ENCODE data around the gene TM9SF2.
"Not testable (repeated sequence)": the region's sequence is repeated elsewhere in the genome, so short reads cannot be mapped to it uniquely, and the experiment has no call there.

TM9SF2 gene
- total RNA-seq = 67.2 to 268 (median 194) reads per million in 9 experiments

GRCh38 chr13:99501184-99501847 is at the start of gene TM9SF2:
TSS of gene TM9SF2 (plus strand) at chr13:99501472. CDS start at chr13:99501607, 135 bp downstream.
- ATAC-seq (replicated peaks) = peak; percentile 54
- Mint-ChIP-seq H3K4me3 (peak within 1 kb of the TSS; percentile 95 to 98), H3K4me1 (ENCODE audit: low read depth in 2 of 2) (peaks cover 47 to 71% of the 10 kb centered on the region in 2 donors)

GRCh38 chr13:99454518-99455183 is 46.6 kb upstream of the TM9SF2 start:
- Mint-ChIP-seq H3K9me3 (peaks cover 0 to 5% of the 10 kb centered on the region in 2 donors), H3K4me3 (no peak overlapping the region), H3K27me3 (peaks cover 32 to 56% of the 10 kb centered on the region in 2 donors), H3K36me3 (ENCODE audit: insufficient read depth) (no peaks in the 10 kb centered on the region), H3K27ac (no peak overlapping the region), H3K4me1 (ENCODE audit: low read depth in 2 of 2) (no peaks in the 10 kb centered on the region)
- no peak for DNase-seq
- ATAC-seq (replicated peaks) = no peak

More at GRCh38 chr13:99501184-99501847, at the start of gene TM9SF2:
- Mint-ChIP-seq H3K9me3 (no peaks in the 10 kb centered on the region), H3K36me3 (ENCODE audit: insufficient read depth) (peaks cover 40% of the 10 kb centered on the region), H3K27me3 (no peaks in the 10 kb centered on the region), H3K27ac (peak within 1 kb of the TSS; percentile 97 to 99)
- peak; percentile 96 to 97 (median 96) for DNase-seq

- peaks cover 0 to 11% of the 10 kb centered on the region in 2 donors for H3K27me3 Mint-ChIP-seq
- no peak overlapping the region for H3K27ac Mint-ChIP-seq
- H3K4me1 Mint-ChIP-seq (ENCODE audit: low read depth in 2 of 2) = peaks cover 2 to 4% of the 10 kb centered on the region in 2 donors
- DNase-seq (no peak), ATAC-seq (replicated peaks) (no peak)
- H3K9me3 Mint-ChIP-seq = peaks cover 0 to 5% of the 10 kb centered on the region in 2 donors
- H3K36me3 Mint-ChIP-seq (ENCODE audit: insufficient read depth) = no peaks in the 10 kb centered on the region
- H3K4me3 Mint-ChIP-seq = no peak overlapping the region
These were observed 42.0 kb upstream of the TM9SF2 start for GRCh38 chr13:99459099-99459850.

GRCh38 chr13:99460802-99461201 is 40.5 kb upstream of the TM9SF2 start:
- H3K27ac Mint-ChIP-seq; H3K36me3 Mint-ChIP-seq (ENCODE audit: insufficient read depth); H3K4me3 Mint-ChIP-seq: not testable (repeated sequence)

GRCh38 chr13:99463646-99464397 is 37.5 kb upstream of the TM9SF2 start:
- H3K27me3 Mint-ChIP-seq = peaks cover 0 to 5% of the 10 kb centered on the region in 2 donors
- peak overlapping the region in 1 of 2 donors; percentile 94 for H3K27ac Mint-ChIP-seq
- peak overlapping the region; percentile 38 to 42 for H3K4me3 Mint-ChIP-seq
- peaks cover 9 to 10% of the 10 kb centered on the region in 2 donors for H3K4me1 Mint-ChIP-seq (ENCODE audit: low read depth in 2 of 2)
- ATAC-seq (replicated peaks) (no peak), DNase-seq (no peak)
- no peaks in the 10 kb centered on the region for H3K9me3 Mint-ChIP-seq
- no peaks in the 10 kb centered on the region for H3K36me3 Mint-ChIP-seq (ENCODE audit: insufficient read depth)

More at GRCh38 chr13:99460802-99461201, 40.5 kb upstream of the TM9SF2 start:
- not testable (repeated sequence) for DNase-seq; ATAC-seq (replicated peaks); H3K4me1 Mint-ChIP-seq (ENCODE audit: low read depth in 2 of 2); H3K9me3 Mint-ChIP-seq; H3K27me3 Mint-ChIP-seq

GRCh38 chr13:99464441-99464949 is 36.8 kb upstream of the TM9SF2 start:
- Mint-ChIP-seq H3K27me3 (peaks cover 6 to 11% of the 10 kb centered on the region in 2 donors), H3K36me3 (ENCODE audit: insufficient read depth) (no peaks in the 10 kb centered on the region), H3K27ac (peak overlapping the region; percentile 77 to 94), H3K9me3 (no peaks in the 10 kb centered on the region), H3K4me3 (peak overlapping the region; percentile 38 to 42), H3K4me1 (ENCODE audit: low read depth in 2 of 2) (peaks cover 9 to 10% of the 10 kb centered on the region in 2 donors)
- DNase-seq = peak in 1 of 3 experiments; percentile 2
- peak; percentile 37 for ATAC-seq (replicated peaks)

GRCh38 chr13:99465454-99465853 is 35.8 kb upstream of the TM9SF2 start:
- peak overlapping the region in 1 of 2 donors; percentile 94 for H3K27ac Mint-ChIP-seq
- DNase-seq (no peak), ATAC-seq (replicated peaks) (no peak)
- peak overlapping the region in 1 of 2 donors; percentile 42 for H3K4me3 Mint-ChIP-seq
- H3K36me3 Mint-ChIP-seq (ENCODE audit: insufficient read depth) = no peaks in the 10 kb centered on the region
- peaks cover 9 to 10% of the 10 kb centered on the region in 2 donors for H3K4me1 Mint-ChIP-seq (ENCODE audit: low read depth in 2 of 2)
- H3K9me3 Mint-ChIP-seq = no peaks in the 10 kb centered on the region
- peaks cover 7 to 21% of the 10 kb centered on the region in 2 donors for H3K27me3 Mint-ChIP-seq

- Mint-ChIP-seq H3K36me3 (ENCODE audit: insufficient read depth) (no peaks in the 10 kb centered on the region), H3K27ac (no peak overlapping the region), H3K4me1 (ENCODE audit: low read depth in 2 of 2) (peaks cover 9 to 10% of the 10 kb centered on the region in 2 donors), H3K9me3 (no peaks in the 10 kb centered on the region), H3K4me3 (no peak overlapping the region), H3K27me3 (peaks cover 14 to 21% of the 10 kb centered on the region in 2 donors)
- no peak for ATAC-seq (replicated peaks)
- no peak for DNase-seq
These were observed 33.5 kb upstream of the TM9SF2 start for GRCh38 chr13:99467764-99468163.

GRCh38 chr13:99469041-99469440 is 32.2 kb upstream of the TM9SF2 start:
- Mint-ChIP-seq H3K27me3 (peaks cover 14 to 21% of the 10 kb centered on the region in 2 donors), H3K4me3 (no peak overlapping the region), H3K4me1 (ENCODE audit: low read depth in 2 of 2) (peaks cover 7 to 9% of the 10 kb centered on the region in 2 donors), H3K36me3 (ENCODE audit: insufficient read depth) (no peaks in the 10 kb centered on the region), H3K27ac (no peak overlapping the region), H3K9me3 (no peaks in the 10 kb centered on the region)
- DNase-seq = no peak
- ATAC-seq (replicated peaks) = no peak

- Mint-ChIP-seq H3K36me3 (ENCODE audit: insufficient read depth) (no peaks in the 10 kb centered on the region), H3K27ac (no peak overlapping the region), H3K4me1 (ENCODE audit: low read depth in 2 of 2) (no peaks in the 10 kb centered on the region), H3K27me3 (peaks cover 14 to 21% of the 10 kb centered on the region in 2 donors), H3K9me3 (no peaks in the 10 kb centered on the region), H3K4me3 (no peak overlapping the region)
- ATAC-seq (replicated peaks) = no peak
- no peak for DNase-seq
These were observed 31.2 kb upstream of the TM9SF2 start for GRCh38 chr13:99470027-99470426.

- Mint-ChIP-seq H3K9me3 (no peaks in the 10 kb centered on the region), H3K36me3 (ENCODE audit: insufficient read depth) (no peaks in the 10 kb centered on the region), H3K27ac (peak overlapping the region in 1 of 2 donors; percentile 74), H3K4me1 (ENCODE audit: low read depth in 2 of 2) (no peaks in the 10 kb centered on the region), H3K27me3 (peaks cover 14 to 21% of the 10 kb centered on the region in 2 donors), H3K4me3 (no peak overlapping the region)
- DNase-seq (no peak), ATAC-seq (replicated peaks) (no peak)
These were observed 29.8 kb upstream of the TM9SF2 start for GRCh38 chr13:99471221-99472121.

GRCh38 chr13:99472122-99472440 is 29.2 kb upstream of the TM9SF2 start:
- DNase-seq (no peak), ATAC-seq (replicated peaks) (no peak)
- Mint-ChIP-seq H3K4me1 (ENCODE audit: low read depth in 2 of 2) (no peaks in the 10 kb centered on the region), H3K27me3 (peaks cover 14 to 21% of the 10 kb centered on the region in 2 donors), H3K4me3 (no peak overlapping the region), H3K36me3 (ENCODE audit: insufficient read depth) (no peaks in the 10 kb centered on the region), H3K9me3 (no peaks in the 10 kb centered on the region), H3K27ac (no peak overlapping the region)

Measured in effector memory CD8-positive, alpha-beta T cell (primary cell).